K562 (cell line): ENCODE results near the gene STX1B. TPM values are rescaled to one million over a fixed set of nuclear protein-coding genes. Genes with fewer than 3 reads are reported as not detected.

Experiments used
- BCLAF1 ChIP-seq, 2 experiments: fragments of 450-650 bp in 1 of 2; IDR thresholded peaks; 2 replicates each; pipeline ENCODE4 v1.6.1; 2011 to 2017; ENCODE audit warnings: low read depth in 2 of 2, antibody characterized with exemption in 1 of 2, borderline replicate concordance in 1 of 2, low read length in 1 of 2, mild to moderate bottlenecking in 1 of 2, mixed read lengths in 1 of 2; ENCODE audit not compliant: control insufficient read depth in 1 of 2
- DACH1 ChIP-seq: fragments of 450-650 bp; IDR thresholded peaks from 2 replicates; pipeline ENCODE4 v1.6.1; 2018; ENCODE audit not compliant: partially characterized antibody
- GABPA ChIP-seq: fragments of 200-800 bp; sonication (Bioruptor generic); conservative IDR thresholded peaks from 2 replicates; pipeline ENCODE4 v1.6.1; 2016; ENCODE audit warnings: low read depth, missing genetic modification characterization, missing compliant biosample characterization
- HLTF ChIP-seq: fragments of 450-650 bp; IDR thresholded peaks from 2 replicates; pipeline ENCODE4 v1.6.1; 2016
- KLF13 ChIP-seq: fragments of 450-650 bp; IDR thresholded peaks from 2 replicates; pipeline ENCODE4 v1.6.1; 2016; ENCODE audit warnings: missing genetic modification characterization, low read depth, mild to moderate bottlenecking, missing compliant biosample characterization, moderate library complexity, borderline replicate concordance
- MBD2 ChIP-seq: sonication (generic); IDR thresholded peaks from 2 replicates; pipeline ENCODE4 v1.6.1; 2016; ENCODE audit warnings: low read depth, borderline replicate concordance
- MEF2D ChIP-seq: conservative IDR thresholded peaks from 2 replicates; pipeline ENCODE4 v1.6.1; 2016; ENCODE audit warnings: low read depth, missing genetic modification characterization, missing compliant biosample characterization
- MIER1 ChIP-seq: fragments of 450-650 bp; IDR thresholded peaks from 2 replicates; pipeline ENCODE4 v1.6.1; 2016; ENCODE audit warnings: antibody characterized with exemption, mild to moderate bottlenecking, low read depth
- NR2C1 ChIP-seq, 2 experiments: fragments of 450-650 bp; IDR thresholded peaks; 2 replicates each; pipeline ENCODE4 v1.6.1; 2017; ENCODE audit warnings: mild to moderate bottlenecking in 2 of 2, antibody characterized with exemption in 1 of 2, inconsistent platforms in 1 of 2, missing compliant biosample characterization in 1 of 2, missing genetic modification characterization in 1 of 2
- ZBTB40 ChIP-seq, 2 experiments: fragments of 450-650 bp in 1 of 2; sonication (generic) in 1 of 2; formaldehyde crosslinking in 1 of 2; IDR thresholded peaks; 2 replicates each; pipeline versions ENCODE4 v1.7.1 to v1.9.0; 2016 to 2022; ENCODE audit warnings: inconsistent platforms in 1 of 2, mild to moderate bottlenecking in 1 of 2, missing genetic modification reagents in 1 of 2
- polyA plus RNA-seq, 8 experiments: library from polyadenylated mRNA; depleted of rRNA in 4 of 8; stranded (reverse) in 5 of 8; unstranded in 3 of 8; fragments of >200 nt; fragmentation: Nextera tagmentation in 2 of 8; fragmentation: Illumina TruSeq in 1 of 8; extraction: Ambion mirVana in 2 of 8; extraction: Trizol in 1 of 8; gene quantifications; 2 replicates each; pipeline versions ENCODE4 v1.2.1 to v1.2.3, GENCODE V29; 2011 to 2014; ENCODE audit warnings: inconsistent platforms in 1 of 8, missing spikeins in 1 of 8
- total RNA-seq, 7 experiments: library from RNA; depleted of rRNA in 6 of 7; stranded (reverse); fragments of >200 nt in 6 of 7; fragmentation: Illumina TruSeq in 2 of 7; extraction: Trizol in 2 of 7; gene quantifications; 2 replicates each; pipeline versions ENCODE4 v1.2.1 to v1.2.3, GENCODE V29; 2011 to 2021; ENCODE audit warnings: low replicate concordance in 1 of 7
- TF ChIP-seq, protein P1 (sequence below): sonication (generic); formaldehyde crosslinking; IDR thresholded peaks from 2 replicates; pipeline ENCODE4 v1.8.1; 2023; ENCODE audit warnings: mild to moderate bottlenecking, missing genetic modification reagents

Gene STX1B
- total and polyA plus RNA-seq, 9 of the 15 experiments (the other 6 are each of a cell fraction or from before 2014, with no cell fraction given), result 0.07 to 2.5 (median 0.86) TPM

GRCh38 chr16:30957456-30958174, 52.8 kb downstream of the STX1B start, which contains the start of gene SETD1A (continued):
- TF ChIP-seq ZBTB40 (IDR thresholded peaks at IDR 0.05) (peak; percentile 89), ZBTB40 (CRISPR knock-in tag; IDR thresholded peaks at IDR 0.05) (no peak), DACH1 (peak; percentile 29), MEF2D (tag) (no peak), BCLAF1 (IDR thresholded peaks at IDR 0.05; ENCODE audit: borderline replicate concordance in 1 of 2, control insufficient read depth in 1 of 2, low read depth in 2 of 2, low read length in 1 of 2) (no peak), MBD2 (peak; percentile 57), HLTF (peak; percentile 34; the same call in 1 of the 2 replicates), GABPA (peak; percentile 84), MIER1 (no peak), KLF13 (tag) (peak; percentile 90), NR2C1 (IDR thresholded peaks at IDR 0.05) (peak; percentile 77), NR2C1 (tag; IDR thresholded peaks at IDR 0.05) (peak; percentile 52)
- TF ChIP-seq, protein P1, sequence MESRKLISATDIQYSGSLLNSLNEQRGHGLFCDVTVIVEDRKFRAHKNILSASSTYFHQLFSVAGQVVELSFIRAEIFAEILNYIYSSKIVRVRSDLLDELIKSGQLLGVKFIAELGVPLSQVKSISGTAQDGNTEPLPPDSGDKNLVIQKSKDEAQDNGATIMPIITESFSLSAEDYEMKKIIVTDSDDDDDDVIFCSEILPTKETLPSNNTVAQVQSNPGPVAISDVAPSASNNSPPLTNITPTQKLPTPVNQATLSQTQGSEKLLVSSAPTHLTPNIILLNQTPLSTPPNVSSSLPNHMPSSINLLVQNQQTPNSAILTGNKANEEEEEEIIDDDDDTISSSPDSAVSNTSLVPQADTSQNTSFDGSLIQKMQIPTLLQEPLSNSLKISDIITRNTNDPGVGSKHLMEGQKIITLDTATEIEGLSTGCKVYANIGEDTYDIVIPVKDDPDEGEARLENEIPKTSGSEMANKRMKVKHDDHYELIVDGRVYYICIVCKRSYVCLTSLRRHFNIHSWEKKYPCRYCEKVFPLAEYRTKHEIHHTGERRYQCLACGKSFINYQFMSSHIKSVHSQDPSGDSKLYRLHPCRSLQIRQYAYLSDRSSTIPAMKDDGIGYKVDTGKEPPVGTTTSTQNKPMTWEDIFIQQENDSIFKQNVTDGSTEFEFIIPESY (CRISPR knock-in tag), result peak; percentile 70; the same call in 1 of the 2 replicates
